Measurements from ENCODE around the gene COL17A1. TPM values are rescaled to one million over a fixed set of nuclear protein-coding genes. Genes with fewer than 3 reads are reported as not detected.

COL17A1 gene
- total and polyA plus RNA-seq, 9 of the 15 experiments (the other 6 are each of a cell fraction or from before 2014, with no cell fraction given), result not detected

GRCh38 chr10:104123397-104123796 lies 37.7 kb upstream of the COL17A1 start:
- peak overlapping the region in 1 of 2 experiments; percentile 89; a peak in 1 of 4 replicates for H3K9ac ChIP-seq (ENCODE audit: insufficient read depth in 1 of 2, low read depth in 2 of 2, low read length in 2 of 2)
- no peak for FAIRE-seq
- WGBS (ENCODE audit: insufficient coverage, low coverage, missing lambda C conversion rate), result 33% methylated on average over 1 of the region's 1 CpG
- intact Hi-C loops (cut with micrococcal nuclease) (loop anchor here (2.0 to 5.0 kb wide), 6 partner anchors 84 to 235 kb away; partner anchors contain the start of genes CFAP58, SLK and STN1), in situ Hi-C loops (cut with MboI) (no loop called here)
- no peak overlapping the region for H3K27ac ChIP-seq (ENCODE audit: extremely low read depth, low read depth, low read length)
- H3K4me1 ChIP-seq (replicated peaks in 1 of 2; ENCODE audit: control insufficient read depth in 2 of 2, insufficient read depth in 2 of 2, low read length in 2 of 2), result peaks cover 0 to 7% of the 10 kb centered on the region in 2 experiments; a peak in 1 of 5 replicates
- H3K9me3 ChIP-seq (replicated peaks; ENCODE audit: control insufficient read depth, insufficient read depth, low read depth, low read length), result no peaks in the 10 kb centered on the region
- peak overlapping the region; percentile 4; the same call in 1 of the 2 replicates for H2AFZ ChIP-seq (ENCODE audit: low read depth, low read length)
- no peak for DNase-seq (ENCODE audit: extremely low read depth in 1 of 4, low spot score in 3 of 4)
- peaks cover 10% of the 10 kb centered on the region; the same call in 1 of the 3 replicates for H3K36me3 ChIP-seq (ENCODE audit: control insufficient read depth, insufficient read depth, low read length)
- no peak overlapping the region for H3K4me2 ChIP-seq (ENCODE audit: insufficient read depth, low read length)
- H3K9me1 ChIP-seq (ENCODE audit: control insufficient read depth, insufficient read depth, low read length), result no peaks in the 10 kb centered on the region
- no peak for TF ChIP-seq ERF (CRISPR knock-in tag; IDR thresholded peaks at IDR 0.05)
- TF ChIP-seq GABPB1 (CRISPR knock-in tag; IDR thresholded peaks at IDR 0.05), result no peak
- no peak for TF ChIP-seq ZFPM2 (CRISPR knock-in tag; IDR thresholded peaks at IDR 0.05)
- TF ChIP-seq ZNF717 (CRISPR knock-in tag; IDR thresholded peaks at IDR 0.05), result no peak
- TF ChIP-seq, protein P1, sequence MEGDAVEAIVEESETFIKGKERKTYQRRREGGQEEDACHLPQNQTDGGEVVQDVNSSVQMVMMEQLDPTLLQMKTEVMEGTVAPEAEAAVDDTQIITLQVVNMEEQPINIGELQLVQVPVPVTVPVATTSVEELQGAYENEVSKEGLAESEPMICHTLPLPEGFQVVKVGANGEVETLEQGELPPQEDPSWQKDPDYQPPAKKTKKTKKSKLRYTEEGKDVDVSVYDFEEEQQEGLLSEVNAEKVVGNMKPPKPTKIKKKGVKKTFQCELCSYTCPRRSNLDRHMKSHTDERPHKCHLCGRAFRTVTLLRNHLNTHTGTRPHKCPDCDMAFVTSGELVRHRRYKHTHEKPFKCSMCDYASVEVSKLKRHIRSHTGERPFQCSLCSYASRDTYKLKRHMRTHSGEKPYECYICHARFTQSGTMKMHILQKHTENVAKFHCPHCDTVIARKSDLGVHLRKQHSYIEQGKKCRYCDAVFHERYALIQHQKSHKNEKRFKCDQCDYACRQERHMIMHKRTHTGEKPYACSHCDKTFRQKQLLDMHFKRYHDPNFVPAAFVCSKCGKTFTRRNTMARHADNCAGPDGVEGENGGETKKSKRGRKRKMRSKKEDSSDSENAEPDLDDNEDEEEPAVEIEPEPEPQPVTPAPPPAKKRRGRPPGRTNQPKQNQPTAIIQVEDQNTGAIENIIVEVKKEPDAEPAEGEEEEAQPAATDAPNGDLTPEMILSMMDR (IDR thresholded peaks at IDR 0.05 in 2 of 3, conservative IDR thresholded peaks at IDR 0.05 in 1 of 3; ENCODE audit: insufficient read depth in 2 of 3, low read depth in 1 of 3, low read length in 3 of 3), result peak in 1 of 3 experiments; percentile 39; a peak in 2 of 6 replicates
- TF ChIP-seq, protein P2, sequence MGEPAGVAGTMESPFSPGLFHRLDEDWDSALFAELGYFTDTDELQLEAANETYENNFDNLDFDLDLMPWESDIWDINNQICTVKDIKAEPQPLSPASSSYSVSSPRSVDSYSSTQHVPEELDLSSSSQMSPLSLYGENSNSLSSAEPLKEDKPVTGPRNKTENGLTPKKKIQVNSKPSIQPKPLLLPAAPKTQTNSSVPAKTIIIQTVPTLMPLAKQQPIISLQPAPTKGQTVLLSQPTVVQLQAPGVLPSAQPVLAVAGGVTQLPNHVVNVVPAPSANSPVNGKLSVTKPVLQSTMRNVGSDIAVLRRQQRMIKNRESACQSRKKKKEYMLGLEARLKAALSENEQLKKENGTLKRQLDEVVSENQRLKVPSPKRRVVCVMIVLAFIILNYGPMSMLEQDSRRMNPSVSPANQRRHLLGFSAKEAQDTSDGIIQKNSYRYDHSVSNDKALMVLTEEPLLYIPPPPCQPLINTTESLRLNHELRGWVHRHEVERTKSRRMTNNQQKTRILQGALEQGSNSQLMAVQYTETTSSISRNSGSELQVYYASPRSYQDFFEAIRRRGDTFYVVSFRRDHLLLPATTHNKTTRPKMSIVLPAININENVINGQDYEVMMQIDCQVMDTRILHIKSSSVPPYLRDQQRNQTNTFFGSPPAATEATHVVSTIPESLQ (CRISPR knock-in tag; IDR thresholded peaks at IDR 0.05), result no peak
- TF ChIP-seq ZBTB5 (IDR thresholded peaks at IDR 0.05), result no peak
- no peak for TF ChIP-seq BRD9 (IDR thresholded peaks at IDR 0.05; ENCODE audit: low read depth, partially characterized antibody)
- no peak for TF ChIP-seq IRF2 (CRISPR knock-in tag; IDR thresholded peaks at IDR 0.05)
- TF ChIP-seq, protein P3, sequence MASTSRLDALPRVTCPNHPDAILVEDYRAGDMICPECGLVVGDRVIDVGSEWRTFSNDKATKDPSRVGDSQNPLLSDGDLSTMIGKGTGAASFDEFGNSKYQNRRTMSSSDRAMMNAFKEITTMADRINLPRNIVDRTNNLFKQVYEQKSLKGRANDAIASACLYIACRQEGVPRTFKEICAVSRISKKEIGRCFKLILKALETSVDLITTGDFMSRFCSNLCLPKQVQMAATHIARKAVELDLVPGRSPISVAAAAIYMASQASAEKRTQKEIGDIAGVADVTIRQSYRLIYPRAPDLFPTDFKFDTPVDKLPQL (IDR thresholded peaks at IDR 0.05; ENCODE audit: extremely low read depth, insufficient read length), result no peak
- TF ChIP-seq, protein P4, sequence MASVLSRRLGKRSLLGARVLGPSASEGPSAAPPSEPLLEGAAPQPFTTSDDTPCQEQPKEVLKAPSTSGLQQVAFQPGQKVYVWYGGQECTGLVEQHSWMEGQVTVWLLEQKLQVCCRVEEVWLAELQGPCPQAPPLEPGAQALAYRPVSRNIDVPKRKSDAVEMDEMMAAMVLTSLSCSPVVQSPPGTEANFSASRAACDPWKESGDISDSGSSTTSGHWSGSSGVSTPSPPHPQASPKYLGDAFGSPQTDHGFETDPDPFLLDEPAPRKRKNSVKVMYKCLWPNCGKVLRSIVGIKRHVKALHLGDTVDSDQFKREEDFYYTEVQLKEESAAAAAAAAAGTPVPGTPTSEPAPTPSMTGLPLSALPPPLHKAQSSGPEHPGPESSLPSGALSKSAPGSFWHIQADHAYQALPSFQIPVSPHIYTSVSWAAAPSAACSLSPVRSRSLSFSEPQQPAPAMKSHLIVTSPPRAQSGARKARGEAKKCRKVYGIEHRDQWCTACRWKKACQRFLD (CRISPR knock-in tag; IDR thresholded peaks at IDR 0.05), result no peak
- TF ChIP-seq RAD21 (CRISPR knock-in tag; conservative IDR thresholded peaks at IDR 0.05 in 1 of 2, IDR thresholded peaks at IDR 0.05 in 1 of 2), result peak in 1 of 2 experiments; percentile 51; a peak in 2 of 4 replicates
- no peaks in the 10 kb centered on the region for H3K27me3 ChIP-seq (ENCODE audit: control insufficient read depth in 2 of 2, insufficient read depth in 2 of 2, low read length in 2 of 2)
- no peaks in the 10 kb centered on the region for H4K20me1 ChIP-seq (replicated peaks; ENCODE audit: control insufficient read depth, insufficient read depth, low read length)
- ChIA-PET CTCF (ENCODE audit: low intra/inter-chr PET ratio) (interaction anchor here (0.6 kb wide), 1 partner anchor 410 kb away, joined by 3 read pairs; no protein-coding TSS in a partner anchor), POLR2A (no interaction called here)
- ATAC-seq, result no peak
- no TSS peak for BruUV-seq (replicated peaks)
- no peak overlapping the region for H3K4me3 ChIP-seq
- peaks cover 9% of the 10 kb centered on the region; the same call in 1 of the 3 replicates for H3K79me2 ChIP-seq (ENCODE audit: control insufficient read depth, insufficient read depth, low read length)
